GM18909 (cell line): ENCODE data around the gene ANKMY2.
"Not testable (repeated sequence)": the region's sequence is repeated elsewhere in the genome, so short reads cannot be mapped to it uniquely, and the experiment has no call there.

Experiments
- ATAC-seq: cut with Tn5 transposase; IDR thresholded peaks from one replicate; pipeline ENCODE4 v1.9.1; 2021; ENCODE audit warnings: mild to moderate bottlenecking; ENCODE audit not compliant: unreplicated experiment, poor library complexity

ANKMY2 gene

GRCh38 chr7:16636555-16637101, 8.9 kb downstream of the ANKMY2 start:
- no peak for ATAC-seq

- ATAC-seq, result no peak
Observed at GRCh38 chr7:16634271-16634738, 11.2 kb downstream of the ANKMY2 start.

- ATAC-seq, result no peak
Observed at GRCh38 chr7:16630654-16631053, 14.9 kb downstream of the ANKMY2 start.

- no peak for ATAC-seq
Observed at GRCh38 chr7:16627236-16627635, 18.3 kb downstream of the ANKMY2 start.

- no peak for ATAC-seq
Observed at GRCh38 chr7:16626388-16626787, 19.2 kb downstream of the ANKMY2 start.

GRCh38 chr7:16619979-16620408, 25.6 kb downstream of the ANKMY2 start:
- ATAC-seq, result peak; percentile 83

- ATAC-seq, result no peak
Observed at GRCh38 chr7:16616542-16616941, 29.0 kb downstream of the ANKMY2 start.

GRCh38 chr7:16616122-16616521, 29.4 kb downstream of the ANKMY2 start:
- no peak for ATAC-seq

GRCh38 chr7:16615228-16615627, 30.3 kb downstream of the ANKMY2 start:
- no peak for ATAC-seq

GRCh38 chr7:16611711-16612110, 33.8 kb downstream of the ANKMY2 start:
- no peak for ATAC-seq

GRCh38 chr7:16609842-16610450, 35.6 kb downstream of the ANKMY2 start:
- ATAC-seq, result peak; percentile 95

GRCh38 chr7:16606704-16607103, 38.9 kb downstream of the ANKMY2 start:
- ATAC-seq, result no peak

GRCh38 chr7:16604054-16604453, 41.5 kb downstream of the ANKMY2 start:
- ATAC-seq, result no peak

GRCh38 chr7:16603633-16604032, 41.9 kb downstream of the ANKMY2 start:
- ATAC-seq, result no peak

GRCh38 chr7:16599860-16600259, 45.7 kb downstream of the ANKMY2 start:
- ATAC-seq, result no peak

GRCh38 chr7:16598015-16598414, 47.5 kb downstream of the ANKMY2 start:
- no peak for ATAC-seq

- ATAC-seq, result not testable (repeated sequence)
Observed at GRCh38 chr7:16595596-16595995, 50.0 kb downstream of the ANKMY2 start.

- ATAC-seq, result no peak
Observed at GRCh38 chr7:16594676-16595075, 50.9 kb downstream of the ANKMY2 start.

- ATAC-seq, result no peak
Observed at GRCh38 chr7:16594061-16594460, 51.5 kb downstream of the ANKMY2 start.

- no peak for ATAC-seq
Observed at GRCh38 chr7:16592395-16592794, 53.2 kb downstream of the ANKMY2 start.

- no peak for ATAC-seq
Observed at GRCh38 chr7:16590424-16590823, 55.1 kb downstream of the ANKMY2 start.

GRCh38 chr7:16589881-16590280, 55.7 kb downstream of the ANKMY2 start:
- ATAC-seq, result no peak
